Thyroid gland (tissue), 4 donors: Measurements from ENCODE around the gene TMEM254.

Source experiments
- CTCF ChIP-seq, 6 experiments: fragments of 200-600 bp in 3 of 6; fragments of 450-650 bp in 3 of 6; sonication (generic) in 3 of 6; IDR thresholded peaks; one replicate each; pipeline ENCODE4 v1.5.1; 2016 to 2019; ENCODE audit warnings: antibody characterized with exemption in 6 of 6, mild to moderate bottlenecking in 2 of 6, inconsistent platforms in 1 of 6, moderate library complexity in 1 of 6
- POLR2A ChIP-seq, 2 donors: fragments of 450-650 bp; IDR thresholded peaks; one replicate each; pipeline ENCODE4 v1.6.1; 2017; ENCODE audit warnings: antibody characterized with exemption in 2 of 2, mild to moderate bottlenecking in 2 of 2, moderate library complexity in 1 of 2

GRCh38 chr10:80137031-80137862 is 58.8 kb downstream of the TMEM254 start:
- TF ChIP-seq CTCF (IDR thresholded peaks at IDR 0.05) = no peak
- no peak for TF ChIP-seq POLR2A (IDR thresholded peaks at IDR 0.05)
